A673 (cell line): ENCODE data around the gene MRPL43. TPM values are rescaled to one million over a fixed set of nuclear protein-coding genes. Genes with fewer than 3 reads are reported as not detected.
A peak's percentile ranks its signal among the peaks of the same experiment; 100 is the strongest.

Experiments used
- BruUV-seq: library from RNA; stranded (reverse); fragments of 400-500 nt; replicated peaks from 2 replicates; lab custom pipeline; 2021; lab: Mats Ljungman, UMichigan
- CTCF ChIA-PET: fragments of 300-600 bp; sonication (Branson Sonifier 250); formaldehyde crosslinking; loops from one replicate; lab custom pipeline; 2022; ENCODE audit warnings: antibody characterized with exemption; lab: Charles Lee
- POLR2A ChIA-PET: fragments of 300-600 bp; sonication (Branson Sonifier 250); formaldehyde crosslinking; loops from one replicate; lab custom pipeline; 2022; ENCODE audit warnings: antibody characterized with exemption; ENCODE audit not compliant: low non-redundant PET; lab: Charles Lee
- DNase-seq: peaks from one replicate; pipeline ENCODE4 v3.0.0-alpha.2; 2015; ENCODE audit warnings: low spot score
- H3K27ac ChIP-seq: fragments of 200-600 bp; sonication (generic); 2 replicates; pipeline ENCODE4 v1.5.1; 2016; ENCODE audit warnings: mixed run types, low read depth, mild to moderate bottlenecking, mixed read lengths, antibody characterized with exemption, low read length; ENCODE audit not compliant: poor library complexity, severe bottlenecking
- H3K27me3 ChIP-seq: fragments of 200-600 bp; sonication (generic); replicated peaks from 2 replicates; pipeline ENCODE4 v1.6.1; 2017; ENCODE audit warnings: mixed run types, low read depth, mild to moderate bottlenecking, mixed read lengths, antibody characterized with exemption, low read length; ENCODE audit not compliant: insufficient read depth, poor library complexity
- H3K36me3 ChIP-seq: fragments of 200-600 bp; sonication (generic); 2 replicates; pipeline ENCODE4 v1.6.1; 2016; ENCODE audit warnings: mixed run types, mild to moderate bottlenecking, mixed read lengths, antibody characterized with exemption, low read length; ENCODE audit not compliant: insufficient read depth, poor library complexity, severe bottlenecking
- H3K4me1 ChIP-seq: fragments of 200-600 bp; sonication (generic); 2 replicates; pipeline ENCODE4 v1.6.1; 2017; ENCODE audit warnings: mixed run types, mild to moderate bottlenecking, mixed read lengths, antibody characterized with exemption, low read length; ENCODE audit not compliant: insufficient read depth, poor library complexity, severe bottlenecking
- H3K4me3 ChIP-seq: fragments of 200-600 bp; sonication (generic); 2 replicates; pipeline ENCODE4 v1.5.1; 2016; ENCODE audit warnings: low read depth, mixed run types, mild to moderate bottlenecking, mixed read lengths, low read length; ENCODE audit not compliant: poor library complexity, severe bottlenecking
- H3K9me3 ChIP-seq: fragments of 200-600 bp; sonication (generic); 2 replicates; pipeline ENCODE4 v1.6.1; 2016; ENCODE audit warnings: mixed run types, low read depth, mild to moderate bottlenecking, mixed read lengths, antibody characterized with exemption, low read length; ENCODE audit not compliant: poor library complexity, severe bottlenecking
- EZH2 ChIP-seq: fragments of 200-600 bp; sonication (generic); IDR thresholded peaks from 2 replicates; pipeline ENCODE4 v1.6.1; 2017; ENCODE audit warnings: borderline replicate concordance, low read depth, mild to moderate bottlenecking, mixed read lengths, antibody characterized with exemption, low read length; ENCODE audit not compliant: poor library complexity, severe bottlenecking
- intact Hi-C: fragments of 100-400 bp; cut with micrococcal nuclease; formaldehyde crosslinking; loops from one replicate; pipeline ENCODE4 v1.10.0; 2022; ENCODE audit not compliant: unreplicated experiment
- total RNA-seq: library from RNA; stranded (reverse); gene quantifications from 2 replicates; pipeline ENCODE4 v1.2.3, GENCODE V29; 2021
- TF ChIP-seq, protein P1 (sequence below): fragments of 300-800, 200-600 bp; sonication (generic); conservative IDR thresholded peaks from 2 replicates; pipeline ENCODE4 v1.5.1; 2017; ENCODE audit warnings: low read depth, mild to moderate bottlenecking, antibody characterized with exemption, low read length, moderate library complexity, mixed read lengths

The MRPL43 gene
- total RNA-seq, 1 experiment from 2014 or later: 80.4 TPM

DNA sequence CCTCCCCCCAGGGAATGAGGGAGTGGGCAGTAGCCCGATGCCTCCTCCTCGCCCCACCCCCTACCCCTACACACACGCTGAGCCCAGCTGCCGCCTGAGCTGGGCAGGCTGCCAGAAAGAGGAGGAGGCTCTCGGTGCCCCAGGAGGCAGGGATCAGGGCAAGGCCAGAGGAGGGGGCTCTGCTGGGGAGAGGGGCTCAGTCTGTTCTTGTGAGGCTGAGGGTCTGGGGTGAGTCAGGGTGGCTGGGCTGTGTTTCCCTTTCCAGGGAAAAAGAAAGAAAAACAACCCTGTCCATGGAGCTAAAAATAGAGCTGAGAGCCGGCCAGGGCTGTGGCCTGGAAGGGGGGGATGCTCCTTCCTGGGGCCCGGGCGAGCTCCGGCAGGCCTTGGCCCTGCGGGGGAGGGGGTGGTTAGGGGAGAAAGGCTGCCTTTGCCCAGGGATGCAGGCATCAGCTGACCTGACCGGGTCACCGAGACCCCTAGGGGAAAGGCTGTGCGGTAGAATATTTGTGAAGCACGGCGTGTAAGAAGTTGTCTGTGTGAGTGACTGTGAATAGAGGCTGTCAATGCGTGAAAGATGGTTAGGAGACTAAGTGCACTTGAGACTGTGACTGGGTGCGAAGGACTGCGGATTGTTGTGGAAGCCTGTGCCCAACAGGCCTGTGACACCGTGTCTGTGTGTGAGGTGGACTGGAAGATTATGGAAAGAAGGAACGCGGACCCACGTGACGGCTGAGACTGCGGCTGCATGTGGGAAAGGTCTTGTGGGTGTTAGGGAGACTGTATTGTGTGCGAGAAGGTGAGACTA lies 11.1 kb upstream of the MRPL43 start:
- Histone ChIP-seq H3K27ac (peak overlapping the region; percentile 98), H3K36me3 (peaks cover 9% of the 10 kb centered on the region), H3K9me3 (no peaks in the 10 kb centered on the region), H3K27me3 (no peaks in the 10 kb centered on the region), H3K4me1 (peaks cover 44% of the 10 kb centered on the region), H3K4me3 (peak overlapping the region; percentile 88)
- ChIA-PET CTCF (interaction anchor here (0.5 to 2.3 kb wide), 12 partner anchors 7 to 471 kb away, joined by 3 to 23 read pairs (median 4); partner anchors contain the start of genes MRPL43 and TWNK), POLR2A (no interaction called here)
- no peak for TF ChIP-seq EZH2
- TF ChIP-seq, protein P1, sequence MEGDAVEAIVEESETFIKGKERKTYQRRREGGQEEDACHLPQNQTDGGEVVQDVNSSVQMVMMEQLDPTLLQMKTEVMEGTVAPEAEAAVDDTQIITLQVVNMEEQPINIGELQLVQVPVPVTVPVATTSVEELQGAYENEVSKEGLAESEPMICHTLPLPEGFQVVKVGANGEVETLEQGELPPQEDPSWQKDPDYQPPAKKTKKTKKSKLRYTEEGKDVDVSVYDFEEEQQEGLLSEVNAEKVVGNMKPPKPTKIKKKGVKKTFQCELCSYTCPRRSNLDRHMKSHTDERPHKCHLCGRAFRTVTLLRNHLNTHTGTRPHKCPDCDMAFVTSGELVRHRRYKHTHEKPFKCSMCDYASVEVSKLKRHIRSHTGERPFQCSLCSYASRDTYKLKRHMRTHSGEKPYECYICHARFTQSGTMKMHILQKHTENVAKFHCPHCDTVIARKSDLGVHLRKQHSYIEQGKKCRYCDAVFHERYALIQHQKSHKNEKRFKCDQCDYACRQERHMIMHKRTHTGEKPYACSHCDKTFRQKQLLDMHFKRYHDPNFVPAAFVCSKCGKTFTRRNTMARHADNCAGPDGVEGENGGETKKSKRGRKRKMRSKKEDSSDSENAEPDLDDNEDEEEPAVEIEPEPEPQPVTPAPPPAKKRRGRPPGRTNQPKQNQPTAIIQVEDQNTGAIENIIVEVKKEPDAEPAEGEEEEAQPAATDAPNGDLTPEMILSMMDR: no peak
- no TSS peak for BruUV-seq
- peak; percentile 89 for DNase-seq
- intact Hi-C loops: loop anchor here (1.0 to 5.0 kb wide), 2 partner anchors 15 to 64 kb away; partner anchors contain the start of gene KAZALD1

DNA sequence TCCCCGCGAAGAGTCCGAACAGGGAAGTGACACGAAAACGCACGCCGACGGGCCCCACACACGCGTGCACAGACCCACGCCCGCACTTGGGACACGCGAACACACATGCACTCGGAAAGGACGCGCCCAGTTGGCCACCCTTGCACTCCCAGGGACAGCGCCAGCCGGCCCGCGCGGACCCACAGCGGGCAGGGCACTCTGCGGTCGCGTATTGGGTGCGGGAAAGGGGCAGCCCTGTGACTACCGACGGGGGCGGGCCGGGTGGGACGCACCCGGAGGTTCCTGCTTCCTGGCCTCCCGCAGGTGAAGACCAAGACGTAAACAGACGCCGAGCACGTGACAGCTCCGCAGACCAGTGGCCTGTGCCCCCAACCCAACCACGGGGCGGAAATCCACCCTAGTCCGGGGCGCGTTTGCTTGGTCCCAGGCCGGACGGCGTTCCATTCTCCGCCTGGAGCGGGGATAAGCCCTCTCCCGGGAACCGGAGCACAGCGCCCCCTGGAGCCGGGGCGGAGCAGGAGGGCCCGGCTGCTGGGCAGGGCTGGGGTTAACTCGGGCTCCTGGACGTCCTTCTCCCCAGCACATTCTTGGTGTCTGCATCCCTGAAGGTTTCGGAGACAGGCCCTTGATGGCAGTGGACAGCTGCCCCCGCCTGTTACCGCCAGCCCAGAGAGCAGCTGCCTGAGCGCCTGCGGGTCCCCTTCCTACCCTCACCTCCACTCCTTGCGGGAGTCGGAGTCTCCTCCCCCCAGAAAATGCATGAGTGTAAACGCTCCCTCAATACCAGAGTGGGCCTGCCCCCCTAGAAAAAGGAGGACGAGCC lies 10.3 kb upstream of the MRPL43 start:
- POLR2A ChIA-PET: no interaction called here
- no TSS peak for BruUV-seq
- TF ChIP-seq, protein P1: peak; percentile 98
- TF ChIP-seq EZH2: no peak

More for the DNA sequence above, 10.3 kb upstream of the MRPL43 start:
- Histone ChIP-seq H3K4me3 (peak overlapping the region; percentile 88), H3K27me3 (no peaks in the 10 kb centered on the region), H3K9me3 (no peaks in the 10 kb centered on the region), H3K27ac (peak overlapping the region; percentile 98), H3K36me3 (peaks cover 10% of the 10 kb centered on the region), H3K4me1 (peaks cover 44% of the 10 kb centered on the region)
- CTCF ChIA-PET: interaction anchor here (0.5 to 2.3 kb wide), 12 partner anchors 8 to 471 kb away, joined by 3 to 23 read pairs (median 4); partner anchors contain the start of genes MRPL43, SEMA4G and TWNK
- intact Hi-C loops: loop anchor here (1.0 to 5.0 kb wide), 2 partner anchors 16 to 65 kb away; partner anchors contain the start of gene KAZALD1
- peak; percentile 78 for DNase-seq
